Spleen (tissue), 11 donors: ENCODE measurements around the gene TMBIM4. TPM values are rescaled to one million over a fixed set of nuclear protein-coding genes. Genes with fewer than 3 reads are reported as not detected.
"Not testable (repeated sequence)": the region's sequence is repeated elsewhere in the genome, so short reads cannot be mapped to it uniquely, and the experiment has no call there.

ENCODE experiments used
- DNase-seq: peaks from one replicate; pipeline ENCODE4 v3.0.0-alpha.2; 2020
- H3K27ac ChIP-seq, 8 donors: fragments of 200-600 bp; sonication (generic) in 7 of 8; 1 replicate in 4 of 8; 2 replicates in 4 of 8; pipeline versions ENCODE4 v1.5.0 to v1.8.0; 2016 to 2021; ENCODE audit warnings: inconsistent platforms in 4 of 8, mild to moderate bottlenecking in 4 of 8, moderate library complexity in 1 of 8
- H3K27me3 ChIP-seq, 7 donors: fragments of 200-600 bp; sonication (generic) in 6 of 7; replicated peaks in 1 of 7; 1 replicate in 4 of 7; 2 replicates in 3 of 7; pipeline versions ENCODE4 v1.5.0 to v1.8.0; 2016 to 2021; ENCODE audit warnings: inconsistent platforms in 3 of 7, mild to moderate bottlenecking in 1 of 7
- H3K36me3 ChIP-seq, 6 donors: fragments of 200-600 bp; sonication (generic) in 5 of 6; 1 replicate in 4 of 6; 2 replicates in 2 of 6; pipeline versions ENCODE4 v1.5.0 to v1.8.0; 2016 to 2021; ENCODE audit warnings: inconsistent platforms in 2 of 6
- H3K4me1 ChIP-seq, 6 donors: fragments of 200-600 bp; sonication (generic) in 5 of 6; 1 replicate in 3 of 6; 2 replicates in 3 of 6; pipeline versions ENCODE4 v1.5.0 to v1.8.0; 2016 to 2021; ENCODE audit warnings: inconsistent platforms in 3 of 6
- H3K4me3 ChIP-seq, 8 donors: fragments of 200-600 bp; sonication (generic) in 7 of 8; 1 replicate in 4 of 8; 2 replicates in 4 of 8; pipeline versions ENCODE4 v1.5.0 to v1.8.0; 2016 to 2021; ENCODE audit warnings: inconsistent platforms in 4 of 8, mild to moderate bottlenecking in 4 of 8, moderate library complexity in 2 of 8
- H3K9me3 ChIP-seq, 8 donors: fragments of 200-600 bp; sonication (generic) in 7 of 8; 1 replicate in 4 of 8; 2 replicates in 4 of 8; pipeline versions ENCODE4 v1.5.0 to v1.8.0; 2016 to 2021; ENCODE audit warnings: inconsistent platforms in 4 of 8
- POLR2A ChIP-seq, 3 donors: fragments of 450-650 bp; IDR thresholded peaks; one replicate each; pipeline ENCODE4 v1.5.1; 2017; ENCODE audit warnings: antibody characterized with exemption in 3 of 3, mild to moderate bottlenecking in 1 of 3
- POLR2AphosphoS5 ChIP-seq, 3 donors: sonication (generic); formaldehyde crosslinking; IDR thresholded peaks; one replicate each; pipeline ENCODE4 v1.5.1; 2017; ENCODE audit warnings: antibody characterized with exemption in 3 of 3
- WGBS, 5 donors: extraction: QIAGEN DNeasy Blood & Tissue Kit in 3 of 5; methylation state at CpG; one replicate each; pipeline versions ENCODE4 v1.1.5 to v1.1.7; 2013 to 2018; 5-methylcytosine and 5-hydroxymethylcytosine counted together
- intact Hi-C: fragments of 100-400 bp; cut with DNase I; formaldehyde crosslinking; loops from one replicate; pipeline ENCODE4 v1.15.0; 2023; ENCODE audit warnings: low total_unique reads
- polyA plus RNA-seq, 3 donors: library from polyadenylated mRNA; stranded (reverse); fragments of 200-250 nt; gene quantifications; one replicate each; pipeline ENCODE4 v1.2.1, GENCODE V29; 2013
- total RNA-seq, 7 donors: library from RNA; depleted of rRNA in 3 of 7; stranded (reverse); fragments of >200 nt in 3 of 7; fragmentation: NEBNext Ultra II Directional in 4 of 7; extraction: Animal tissue kit (Norgen Biotek cat#: 25700) in 4 of 7; gene quantifications; one replicate each; pipeline versions ENCODE4 v1.1.0 to v1.2.1, GENCODE V29; 2016 to 2021
- TF ChIP-seq, protein P1 (sequence below), 11 experiments: fragments of 200-600 bp in 7 of 11; fragments of 450-650 bp in 4 of 11; sonication (generic) in 4 of 11; IDR thresholded peaks in 8 of 11; conservative IDR thresholded peaks in 3 of 11; 1 replicate in 7 of 11; 2 replicates in 4 of 11; pipeline versions ENCODE4 v1.4.0 to v1.8.0; 2016 to 2021; ENCODE audit warnings: antibody characterized with exemption in 11 of 11, inconsistent platforms in 4 of 11, mild to moderate bottlenecking in 1 of 11
- donor health status: healthy with polysubstance abuse.
- donor health status: DM: no; HTN: no; CAD: no; lungs with moderate emphysema.
- donor health status: DM: no; HTN: no; CAD: no.
- donor health status: Bipolar disorder and iron deficiency.
- donor health status: healthy.
- donor health status: DM: no; HTN: no; CAD: no.
- donor health status: DM: yes; HTN: yes; CAD: no.

TMBIM4 gene
- total and polyA plus RNA-seq, 10 donors: 93.4 to 257 (median 132) TPM

GRCh38 chr12:66182956-66183355 lies 13.2 kb upstream of the TMBIM4 start:
- WGBS, 5 donors: 80 to 86% (median 86%) methylated on average over 3 of the region's 3 CpGs
- Histone ChIP-seq H3K4me1 (peaks cover 0 to 14% (median 9%) of the 10 kb centered on the region in 6 donors), H3K27ac (no peak overlapping the region)

GRCh38 chr12:66176105-66176900 lies 6.5 kb upstream of the TMBIM4 start:
- Histone ChIP-seq H3K36me3 (no peaks in the 10 kb centered on the region), H3K27me3 (no peaks in the 10 kb centered on the region), H3K27ac (peak overlapping the region in 7 of 8 donors; percentile 21 to 61 (median 47)), H3K4me3 (no peak overlapping the region), H3K4me1 (peaks cover 0 to 31% (median 14%) of the 10 kb centered on the region in 6 donors), H3K9me3 (no peaks in the 10 kb centered on the region)
- TF ChIP-seq, protein P1, sequence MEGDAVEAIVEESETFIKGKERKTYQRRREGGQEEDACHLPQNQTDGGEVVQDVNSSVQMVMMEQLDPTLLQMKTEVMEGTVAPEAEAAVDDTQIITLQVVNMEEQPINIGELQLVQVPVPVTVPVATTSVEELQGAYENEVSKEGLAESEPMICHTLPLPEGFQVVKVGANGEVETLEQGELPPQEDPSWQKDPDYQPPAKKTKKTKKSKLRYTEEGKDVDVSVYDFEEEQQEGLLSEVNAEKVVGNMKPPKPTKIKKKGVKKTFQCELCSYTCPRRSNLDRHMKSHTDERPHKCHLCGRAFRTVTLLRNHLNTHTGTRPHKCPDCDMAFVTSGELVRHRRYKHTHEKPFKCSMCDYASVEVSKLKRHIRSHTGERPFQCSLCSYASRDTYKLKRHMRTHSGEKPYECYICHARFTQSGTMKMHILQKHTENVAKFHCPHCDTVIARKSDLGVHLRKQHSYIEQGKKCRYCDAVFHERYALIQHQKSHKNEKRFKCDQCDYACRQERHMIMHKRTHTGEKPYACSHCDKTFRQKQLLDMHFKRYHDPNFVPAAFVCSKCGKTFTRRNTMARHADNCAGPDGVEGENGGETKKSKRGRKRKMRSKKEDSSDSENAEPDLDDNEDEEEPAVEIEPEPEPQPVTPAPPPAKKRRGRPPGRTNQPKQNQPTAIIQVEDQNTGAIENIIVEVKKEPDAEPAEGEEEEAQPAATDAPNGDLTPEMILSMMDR (IDR thresholded peaks at IDR 0.05 in 8 of 11, conservative IDR thresholded peaks at IDR 0.05 in 3 of 11): no peak
- no peak for TF ChIP-seq POLR2AphosphoS5 (IDR thresholded peaks at IDR 0.05)
- no peak for TF ChIP-seq POLR2A (IDR thresholded peaks at IDR 0.05)
- no peak for DNase-seq
- 58 to 69% (median 64%) methylated on average over 1 of the region's 1 CpG for WGBS, 5 donors
- intact Hi-C loops: no loop called here

More at GRCh38 chr12:66182956-66183355, 13.2 kb upstream of the TMBIM4 start:
- Histone ChIP-seq H3K4me3 (no peak overlapping the region), H3K9me3 (no peaks in the 10 kb centered on the region), H3K27me3 (peaks cover 0 to 5% (median 0%) of the 10 kb centered on the region in 7 donors), H3K36me3 (no peaks in the 10 kb centered on the region)
- TF ChIP-seq POLR2AphosphoS5 (IDR thresholded peaks at IDR 0.05) (no peak), POLR2A (IDR thresholded peaks at IDR 0.05) (no peak)
- TF ChIP-seq, protein P1 (IDR thresholded peaks at IDR 0.05 in 8 of 11, conservative IDR thresholded peaks at IDR 0.05 in 3 of 11): no peak
- DNase-seq: no peak
- intact Hi-C loops: no loop called here

DNA sequence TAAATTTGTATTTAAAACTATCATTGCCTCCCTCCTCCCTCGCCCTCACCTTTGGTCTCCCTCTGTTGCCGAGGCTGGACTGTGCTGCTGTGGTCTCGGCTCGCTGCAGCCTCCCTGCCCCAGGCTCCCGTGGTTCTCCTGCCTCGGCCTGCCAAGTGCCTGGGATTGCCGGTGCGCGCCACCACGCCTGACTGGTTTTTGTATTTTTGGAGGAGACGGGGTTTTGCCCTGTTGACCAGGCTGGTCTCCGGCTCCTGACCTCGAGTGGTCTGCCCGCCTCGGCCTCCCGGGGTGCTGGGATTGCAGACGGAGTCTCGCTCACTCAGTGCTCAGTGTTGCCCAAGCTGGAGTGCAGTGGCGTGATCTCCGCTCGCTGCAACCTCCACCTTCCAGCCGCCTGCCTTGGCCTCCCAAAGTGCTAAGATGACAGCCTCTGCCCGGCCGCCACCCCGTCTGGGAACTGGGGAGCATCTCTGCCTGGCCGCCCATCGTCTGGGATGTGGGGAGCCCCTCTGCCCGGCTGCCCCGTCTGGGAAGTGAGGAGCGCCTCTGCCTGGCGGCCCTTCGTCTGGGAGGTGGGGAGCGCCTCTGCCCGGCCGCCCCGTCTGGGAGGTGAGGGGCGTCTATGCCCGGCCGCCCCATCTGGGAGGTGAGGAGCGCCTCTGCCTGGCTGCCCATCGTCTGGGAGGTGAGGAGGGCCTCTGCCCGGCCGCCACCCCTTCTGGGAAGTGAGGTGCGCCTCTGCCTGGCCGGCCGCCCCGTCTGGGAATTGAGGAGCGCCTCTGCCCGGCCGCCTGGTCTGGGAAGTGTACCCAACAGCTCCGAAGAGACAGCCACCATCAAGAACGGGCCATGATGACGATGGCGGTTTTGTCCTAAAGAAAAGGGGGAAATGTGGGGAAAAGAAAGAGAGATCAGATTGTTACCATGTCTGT lies 4.9 kb upstream of the TMBIM4 start:
- intact Hi-C loops, H3K36me3 ChIP-seq, H3K4me3 ChIP-seq, H3K9me3 ChIP-seq, DNase-seq, H3K27me3 ChIP-seq: not testable (repeated sequence)
- 93 to 97% (median 95%) methylated on average over 22 to 54 of the region's 54 CpGs for WGBS, 5 donors
- Histone ChIP-seq H3K4me1 (peaks cover 0 to 42% (median 20%) of the 10 kb centered on the region in 6 donors), H3K27ac (peak overlapping the region in 4 of 8 donors; percentile 45 to 100 (median 60))

DNA sequence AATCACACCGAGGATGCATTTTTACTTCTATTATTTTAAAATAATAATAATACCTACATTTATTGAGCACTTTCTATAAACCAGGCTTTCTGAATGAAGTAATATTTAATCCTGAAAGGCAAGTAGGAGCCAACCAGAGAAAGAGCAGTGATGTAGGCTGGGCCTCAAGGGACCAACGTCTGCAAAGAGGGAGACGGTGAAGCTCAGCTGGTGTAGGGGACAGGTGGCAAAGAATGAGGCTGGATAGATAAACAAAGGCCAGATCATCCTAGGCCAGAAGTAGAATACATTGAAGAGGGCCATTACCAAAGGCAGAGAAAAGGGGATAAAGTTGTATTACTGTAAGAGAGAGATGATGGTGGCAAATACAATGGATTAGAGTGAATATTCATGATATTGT lies 810 bp upstream of the TMBIM4 start:
- peak overlapping the region; percentile 95 to 100 (median 100) for H3K27ac ChIP-seq
- peaks cover 22 to 59% (median 32%) of the 10 kb centered on the region in 6 donors for H3K4me1 ChIP-seq
- H3K27me3 ChIP-seq: no peaks in the 10 kb centered on the region
- intact Hi-C loops: no loop called here
- peak overlapping the region; percentile 53 to 88 (median 74) for H3K4me3 ChIP-seq
- H3K36me3 ChIP-seq: peaks cover 0 to 23% (median 0%) of the 10 kb centered on the region in 6 donors
- 80 to 89% (median 86%) methylated on average over 3 of the region's 3 CpGs for WGBS, 5 donors
- peaks cover 0 to under 1% (median 0%) of the 10 kb centered on the region in 8 donors for H3K9me3 ChIP-seq
- DNase-seq: no peak
- no peak for TF ChIP-seq POLR2A (IDR thresholded peaks at IDR 0.05)
- TF ChIP-seq, protein P1 (IDR thresholded peaks at IDR 0.05 in 8 of 11, conservative IDR thresholded peaks at IDR 0.05 in 3 of 11): no peak
- no peak for TF ChIP-seq POLR2AphosphoS5 (IDR thresholded peaks at IDR 0.05)
